ENCODE data around the gene CFAP298. TPM values are rescaled to one million over a fixed set of nuclear protein-coding genes. Genes with fewer than 3 reads are reported as not detected.

The CFAP298 gene
- total RNA-seq, 2 experiments from 2014 or later: 34.0 to 34.7 TPM

GRCh38 chr21:32554832-32555638, 57.1 kb downstream of the CFAP298 start:
- no peaks in the 10 kb centered on the region for H3K4me1 Mint-ChIP-seq
- H3K27me3 Mint-ChIP-seq: no peaks in the 10 kb centered on the region
- H3K36me3 Mint-ChIP-seq (ENCODE audit: low read depth): no peaks in the 10 kb centered on the region
- DNase-seq: no peak
- H3K4me3 Mint-ChIP-seq: no peak overlapping the region
- no peak overlapping the region for H3K27ac Mint-ChIP-seq
- ChIA-PET CTCF (no interaction called here), POLR2A (no interaction called here)
- H3K9me3 Mint-ChIP-seq: no peaks in the 10 kb centered on the region

DNA sequence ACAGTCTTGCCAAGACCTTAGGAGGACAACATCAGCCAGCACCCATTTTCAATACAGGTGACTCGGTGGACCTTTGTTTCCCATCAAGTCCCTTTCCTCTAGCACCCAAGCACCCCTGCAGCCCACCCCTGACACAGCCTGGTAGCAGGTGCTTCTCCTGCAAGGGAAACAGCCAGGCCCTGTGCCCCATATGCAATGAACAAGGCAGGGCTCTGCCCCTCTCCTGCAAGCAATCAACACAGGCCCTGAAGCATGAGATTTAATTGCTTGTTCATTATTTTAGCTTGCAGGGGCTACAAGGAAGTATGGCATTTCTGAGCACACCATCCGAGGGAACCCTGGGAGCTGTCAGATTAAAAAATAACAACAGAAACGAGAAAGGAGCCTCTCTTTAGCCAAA, 62.3 kb downstream of the CFAP298 start:
- ChIA-PET CTCF (no interaction called here), POLR2A (no interaction called here)
- Mint-ChIP-seq H3K27ac (no peak overlapping the region), H3K36me3 (ENCODE audit: low read depth) (no peaks in the 10 kb centered on the region), H3K9me3 (no peaks in the 10 kb centered on the region), H3K4me1 (no peaks in the 10 kb centered on the region), H3K27me3 (no peaks in the 10 kb centered on the region), H3K4me3 (no peak overlapping the region)
- no peak for DNase-seq

- ChIA-PET POLR2A (no interaction called here), CTCF (no interaction called here)
- Mint-ChIP-seq H3K27me3 (no peaks in the 10 kb centered on the region), H3K9me3 (no peaks in the 10 kb centered on the region), H3K4me1 (no peaks in the 10 kb centered on the region), H3K27ac (no peak overlapping the region), H3K36me3 (ENCODE audit: low read depth) (no peaks in the 10 kb centered on the region), H3K4me3 (no peak overlapping the region)
- DNase-seq: no peak
Observed at GRCh38 chr21:32549440-32549839, 62.7 kb downstream of the CFAP298 start.

Other genes with a start within 250 kb of the CFAP298 start
- gene URB1, start 219.4 kb downstream of the CFAP298 start, total RNA-seq: 1 to 10 TPM; 9.1 TPM
- 1 to 10 TPM; 5.0 to 6.3 TPM for gene EVA1C, start 199.7 kb downstream of the CFAP298 start, total RNA-seq
- gene TCP10L, start 26.9 kb downstream of the CFAP298 start, total RNA-seq: under 1 TPM; 0.53 to 0.95 TPM
- gene SYNJ1, start 115.6 kb upstream of the CFAP298 start, total RNA-seq: 10 to 100 TPM; 18.7 to 21.8 TPM
- gene PAXBP1, start 159.4 kb upstream of the CFAP298 start, total RNA-seq: 10 to 100 TPM; 46.1 to 47.9 TPM